HFF-Myc (cell line): ENCODE data around the gene PPP2R5C.

Experiments
- DNase-seq: peaks from one replicate; pipeline ENCODE4 v3.0.0-alpha.2; 2011; ENCODE audit warnings: low read depth; ENCODE audit errors: extremely low read depth
- H3K4me3 ChIP-seq: replicated peaks from 2 replicates; pipeline ENCODE4 v1.5.1; 2011; ENCODE audit warnings: low read depth, mild to moderate bottlenecking, control low read depth, low read length
- TF ChIP-seq, protein P1 (sequence below): IDR thresholded peaks from 2 replicates; pipeline ENCODE4 v1.5.1; 2012; ENCODE audit warnings: mild to moderate bottlenecking, low read depth, low read length, control low read depth; ENCODE audit errors: missing control alignments

Gene PPP2R5C

DNA sequence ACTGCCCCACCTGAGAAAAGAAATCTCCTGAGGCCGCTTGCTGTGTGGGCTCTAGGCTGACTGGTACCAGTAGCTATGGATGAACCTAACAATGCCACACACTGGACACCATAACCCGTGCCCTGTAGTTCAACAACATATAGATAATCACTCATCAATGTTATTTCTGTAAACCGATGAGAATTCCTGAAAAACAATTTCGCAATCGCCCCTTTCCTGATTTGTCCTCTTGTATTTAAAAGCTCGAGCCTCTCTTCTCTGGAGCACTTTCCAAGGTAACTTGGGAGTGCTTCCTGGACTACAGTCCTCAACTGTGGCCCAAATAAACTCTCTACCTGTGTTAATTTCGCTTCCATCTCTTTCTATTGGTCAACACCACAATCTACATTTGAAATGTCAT lies 26.1 kb upstream of the PPP2R5C start:
- DNase-seq, result no peak
- no peak overlapping the region for H3K4me3 ChIP-seq
- TF ChIP-seq, protein P1, sequence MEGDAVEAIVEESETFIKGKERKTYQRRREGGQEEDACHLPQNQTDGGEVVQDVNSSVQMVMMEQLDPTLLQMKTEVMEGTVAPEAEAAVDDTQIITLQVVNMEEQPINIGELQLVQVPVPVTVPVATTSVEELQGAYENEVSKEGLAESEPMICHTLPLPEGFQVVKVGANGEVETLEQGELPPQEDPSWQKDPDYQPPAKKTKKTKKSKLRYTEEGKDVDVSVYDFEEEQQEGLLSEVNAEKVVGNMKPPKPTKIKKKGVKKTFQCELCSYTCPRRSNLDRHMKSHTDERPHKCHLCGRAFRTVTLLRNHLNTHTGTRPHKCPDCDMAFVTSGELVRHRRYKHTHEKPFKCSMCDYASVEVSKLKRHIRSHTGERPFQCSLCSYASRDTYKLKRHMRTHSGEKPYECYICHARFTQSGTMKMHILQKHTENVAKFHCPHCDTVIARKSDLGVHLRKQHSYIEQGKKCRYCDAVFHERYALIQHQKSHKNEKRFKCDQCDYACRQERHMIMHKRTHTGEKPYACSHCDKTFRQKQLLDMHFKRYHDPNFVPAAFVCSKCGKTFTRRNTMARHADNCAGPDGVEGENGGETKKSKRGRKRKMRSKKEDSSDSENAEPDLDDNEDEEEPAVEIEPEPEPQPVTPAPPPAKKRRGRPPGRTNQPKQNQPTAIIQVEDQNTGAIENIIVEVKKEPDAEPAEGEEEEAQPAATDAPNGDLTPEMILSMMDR, result no peak

DNA sequence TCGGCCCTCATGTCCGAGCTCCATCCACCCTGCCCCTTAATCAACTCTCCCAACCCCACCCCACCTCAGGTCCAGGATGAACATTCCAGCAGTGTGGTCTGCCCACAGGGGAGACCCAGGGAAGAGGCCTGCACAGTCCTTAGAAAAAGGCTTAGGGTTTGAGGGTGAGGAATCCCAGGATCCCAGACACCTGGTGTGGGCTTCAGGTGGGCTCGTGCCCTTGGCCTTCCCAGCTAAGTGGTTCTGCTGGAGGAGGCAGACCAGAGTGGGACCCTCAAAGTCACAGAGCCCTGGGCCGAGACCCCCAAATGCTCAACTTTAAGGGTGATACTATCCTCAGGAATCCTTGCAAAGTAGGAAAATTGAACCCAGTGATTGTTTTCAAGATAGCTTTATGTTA lies 25.4 kb upstream of the PPP2R5C start:
- H3K4me3 ChIP-seq, result no peak overlapping the region
- TF ChIP-seq, protein P1, result no peak
- DNase-seq, result no peak

DNA sequence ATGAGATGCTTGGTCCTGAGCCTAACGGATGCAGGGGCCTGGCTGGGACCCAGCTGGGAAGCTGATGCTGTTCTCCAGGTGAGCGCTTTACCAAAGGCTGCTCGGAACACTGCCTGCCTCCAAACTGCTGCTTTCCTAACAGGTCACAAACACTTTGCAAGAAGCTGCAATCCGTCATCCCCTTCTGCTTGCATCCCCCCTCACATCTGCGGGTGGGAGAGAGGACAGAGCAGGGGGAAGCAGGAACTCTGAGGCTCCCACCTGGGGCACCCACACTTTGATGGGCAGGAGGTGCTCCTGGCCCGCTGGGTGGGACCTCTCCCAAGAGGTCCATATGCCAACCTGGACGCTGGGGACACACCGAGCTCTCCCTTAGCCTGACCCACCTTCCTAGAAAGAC lies 24.9 kb upstream of the PPP2R5C start:
- no peak for DNase-seq
- no peak overlapping the region for H3K4me3 ChIP-seq
- TF ChIP-seq, protein P1, result no peak

- no peak overlapping the region for H3K4me3 ChIP-seq
- TF ChIP-seq, protein P1, result no peak
- DNase-seq, result no peak
Measured at GRCh38 chr14:101737414-101738339, 23.8 kb upstream of the PPP2R5C start.

GRCh38 chr14:101738703-101739320 lies 22.7 kb upstream of the PPP2R5C start:
- DNase-seq, result no peak
- no peak overlapping the region for H3K4me3 ChIP-seq
- TF ChIP-seq, protein P1, result no peak

DNA sequence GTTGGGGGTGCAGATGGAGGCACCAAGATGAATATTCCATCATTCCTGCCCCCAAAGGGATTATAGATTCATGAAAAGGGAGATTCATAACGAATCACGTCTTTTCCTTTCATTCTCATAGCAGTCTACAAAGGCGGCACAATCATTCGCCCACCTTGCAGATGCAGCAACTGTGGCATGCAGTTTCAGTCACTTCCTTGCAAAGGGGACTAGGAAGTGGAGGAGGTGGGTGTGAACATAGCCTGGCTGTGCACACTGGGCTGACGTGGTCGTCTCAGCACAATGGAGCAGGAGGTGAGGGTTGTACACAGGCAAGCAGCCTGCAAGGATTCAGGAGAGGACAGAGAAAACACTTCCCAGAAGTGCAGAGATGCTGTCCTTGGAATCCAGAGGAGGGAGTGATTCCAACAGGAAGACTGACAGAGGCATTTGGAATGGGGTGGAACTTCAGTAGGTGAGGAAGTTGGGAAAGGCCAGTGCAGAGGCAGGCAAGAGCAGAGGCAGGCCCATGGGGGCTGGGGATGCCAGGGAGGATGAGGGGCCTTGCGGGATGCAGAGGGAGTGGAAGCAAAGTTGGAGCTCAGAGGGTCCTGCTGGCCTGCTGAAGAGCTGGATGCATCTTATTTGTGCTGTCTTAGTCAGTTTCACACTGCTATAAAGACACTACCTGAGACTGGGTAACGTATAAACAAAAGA lies 21.9 kb upstream of the PPP2R5C start:
- TF ChIP-seq, protein P1, result no peak
- H3K4me3 ChIP-seq, result no peak overlapping the region
- DNase-seq, result no peak
